ENCODE results near the gene LEF1. TPM values are rescaled to one million over a fixed set of nuclear protein-coding genes. Genes with fewer than 3 reads are reported as not detected.
A peak's percentile ranks its signal among the peaks of the same experiment; 100 is the strongest.

Gene LEF1
- total RNA-seq, 1 donor from 2014 or later = 1.7 TPM

- no peak overlapping the region for H3K4me3 Mint-ChIP-seq (ENCODE audit: unreplicated experiment)
- H3K4me1 Mint-ChIP-seq (ENCODE audit: unreplicated experiment) = peaks cover 15% of the 10 kb centered on the region
- H3K36me3 Mint-ChIP-seq (ENCODE audit: unreplicated experiment) = no peaks in the 10 kb centered on the region
- DNase-seq (ENCODE audit: extremely low spot score, unreplicated experiment) = no peak
- H3K27ac Mint-ChIP-seq (ENCODE audit: unreplicated experiment) = no peak overlapping the region
- no peak for TF ChIP-seq CTCF (IDR thresholded peaks at IDR 0.05)
- no peaks in the 10 kb centered on the region for H3K9me3 Mint-ChIP-seq (ENCODE audit: unreplicated experiment)
- H3K27me3 Mint-ChIP-seq (ENCODE audit: unreplicated experiment) = no peaks in the 10 kb centered on the region
Measured at GRCh38 chr4:108060686-108061321, 107.9 kb downstream of the LEF1 start.

GRCh38 chr4:108060164-108060563 lies 108.6 kb downstream of the LEF1 start:
- no peak overlapping the region for H3K27ac Mint-ChIP-seq (ENCODE audit: unreplicated experiment)
- DNase-seq (ENCODE audit: extremely low spot score, unreplicated experiment) = no peak
- TF ChIP-seq CTCF (IDR thresholded peaks at IDR 0.05) = peak; percentile 64
- no peaks in the 10 kb centered on the region for H3K9me3 Mint-ChIP-seq (ENCODE audit: unreplicated experiment)
- H3K36me3 Mint-ChIP-seq (ENCODE audit: unreplicated experiment) = no peaks in the 10 kb centered on the region
- no peak overlapping the region for H3K4me3 Mint-ChIP-seq (ENCODE audit: unreplicated experiment)
- H3K4me1 Mint-ChIP-seq (ENCODE audit: unreplicated experiment) = peaks cover 15% of the 10 kb centered on the region
- H3K27me3 Mint-ChIP-seq (ENCODE audit: unreplicated experiment) = no peaks in the 10 kb centered on the region

GRCh38 chr4:108058685-108059440 lies 109.9 kb downstream of the LEF1 start:
- no peaks in the 10 kb centered on the region for H3K27me3 Mint-ChIP-seq (ENCODE audit: unreplicated experiment)
- no peaks in the 10 kb centered on the region for H3K9me3 Mint-ChIP-seq (ENCODE audit: unreplicated experiment)
- no peak for TF ChIP-seq CTCF (IDR thresholded peaks at IDR 0.05)
- no peaks in the 10 kb centered on the region for H3K36me3 Mint-ChIP-seq (ENCODE audit: unreplicated experiment)
- H3K4me3 Mint-ChIP-seq (ENCODE audit: unreplicated experiment) = no peak overlapping the region
- no peak overlapping the region for H3K27ac Mint-ChIP-seq (ENCODE audit: unreplicated experiment)
- no peak for DNase-seq (ENCODE audit: extremely low spot score, unreplicated experiment)
- H3K4me1 Mint-ChIP-seq (ENCODE audit: unreplicated experiment) = peaks cover 15% of the 10 kb centered on the region

GRCh38 chr4:108056418-108056817 lies 112.3 kb downstream of the LEF1 start:
- no peaks in the 10 kb centered on the region for H3K9me3 Mint-ChIP-seq (ENCODE audit: unreplicated experiment)
- H3K4me3 Mint-ChIP-seq (ENCODE audit: unreplicated experiment) = no peak overlapping the region
- H3K27ac Mint-ChIP-seq (ENCODE audit: unreplicated experiment) = no peak overlapping the region
- H3K36me3 Mint-ChIP-seq (ENCODE audit: unreplicated experiment) = no peaks in the 10 kb centered on the region
- no peak for DNase-seq (ENCODE audit: extremely low spot score, unreplicated experiment)
- H3K27me3 Mint-ChIP-seq (ENCODE audit: unreplicated experiment) = no peaks in the 10 kb centered on the region
- H3K4me1 Mint-ChIP-seq (ENCODE audit: unreplicated experiment) = peaks cover 15% of the 10 kb centered on the region
- TF ChIP-seq CTCF (IDR thresholded peaks at IDR 0.05) = no peak

GRCh38 chr4:108055787-108056186 lies 112.9 kb downstream of the LEF1 start:
- no peak for DNase-seq (ENCODE audit: extremely low spot score, unreplicated experiment)
- H3K36me3 Mint-ChIP-seq (ENCODE audit: unreplicated experiment) = no peaks in the 10 kb centered on the region
- H3K4me3 Mint-ChIP-seq (ENCODE audit: unreplicated experiment) = no peak overlapping the region
- TF ChIP-seq CTCF (IDR thresholded peaks at IDR 0.05) = no peak
- no peaks in the 10 kb centered on the region for H3K27me3 Mint-ChIP-seq (ENCODE audit: unreplicated experiment)
- H3K27ac Mint-ChIP-seq (ENCODE audit: unreplicated experiment) = no peak overlapping the region
- H3K9me3 Mint-ChIP-seq (ENCODE audit: unreplicated experiment) = no peaks in the 10 kb centered on the region
- H3K4me1 Mint-ChIP-seq (ENCODE audit: unreplicated experiment) = peaks cover 12% of the 10 kb centered on the region
